Measurements from ENCODE around the gene MGST1. TPM values are rescaled to one million over a fixed set of nuclear protein-coding genes. Genes with fewer than 3 reads are reported as not detected.
A peak's percentile ranks its signal among the peaks of the same experiment; 100 is the strongest.

The MGST1 gene, protein sequence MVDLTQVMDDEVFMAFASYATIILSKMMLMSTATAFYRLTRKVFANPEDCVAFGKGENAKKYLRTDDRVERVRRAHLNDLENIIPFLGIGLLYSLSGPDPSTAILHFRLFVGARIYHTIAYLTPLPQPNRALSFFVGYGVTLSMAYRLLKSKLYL
- total RNA-seq = 100 to 1,000 TPM; 214 to 341 TPM
- long read RNA-seq, transcript MGST1-205 (4 exons, 914 nt) = major isoform, 25 of 31 reads
- long read RNA-seq, partial matches to known transcripts = 1 of 31 reads
- long read RNA-seq, other reads (novel, unspliced or antisense) = 3 of 31 reads

DNA sequence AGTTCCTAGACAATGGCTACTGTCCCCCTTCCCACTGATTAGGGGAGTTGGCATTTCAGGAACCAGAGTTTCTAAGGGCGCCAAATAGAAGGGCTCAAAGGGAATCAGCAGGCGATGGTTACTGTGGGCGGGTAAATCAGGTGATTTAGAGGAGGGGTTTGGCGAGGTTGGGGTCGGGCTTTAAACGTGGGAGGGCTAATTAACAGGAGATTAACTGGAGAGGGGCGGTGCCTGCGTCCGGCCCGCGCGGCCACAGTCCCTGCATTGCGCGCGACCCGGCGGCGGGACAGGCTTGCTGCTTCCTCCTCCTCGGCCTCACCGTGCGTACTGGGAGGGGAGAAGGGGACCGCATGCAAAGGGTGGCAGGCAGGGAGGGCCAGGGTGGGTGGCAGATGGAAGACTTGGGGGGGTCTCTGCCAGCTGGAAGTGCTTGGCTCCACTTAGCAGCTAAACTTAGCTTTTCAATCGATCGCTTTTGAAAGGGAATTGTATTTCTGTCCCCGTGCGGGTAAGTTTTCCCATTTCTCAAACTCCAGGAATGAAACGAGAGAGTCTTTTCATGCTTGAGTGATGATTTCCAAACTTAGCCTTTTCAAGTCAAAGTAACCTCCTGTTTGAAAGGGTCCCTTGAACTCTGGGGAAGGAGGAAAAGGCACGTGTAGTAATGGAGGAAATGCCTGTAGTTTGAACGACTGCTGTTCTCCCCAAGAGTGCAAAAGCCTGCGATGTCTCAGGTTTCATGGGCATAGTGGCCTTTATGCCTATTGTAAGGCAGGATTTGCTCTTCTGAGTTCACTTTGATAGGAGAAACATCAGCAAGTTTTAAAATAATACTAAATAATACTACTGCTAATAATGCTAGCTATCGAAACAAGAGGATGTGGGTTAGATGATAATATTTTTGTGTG is at the start of gene MGST1:
TSS of gene MGST1 (plus strand) at position 255 of the 908 bp plus-strand sequence. CDS start 6,608 bp downstream, outside the sequence.
- peak; percentile 75 for DNase-seq
- peak; percentile 82 to 84 for ATAC-seq
- intact Hi-C loops (cut with DNase I) = no loop called here

- ATAC-seq = peak in 1 of 2 donors; percentile 44
- intact Hi-C loops (cut with DNase I) = no loop called here
- DNase-seq = peak; percentile 23
These were observed 48.0 kb upstream of the MGST1 start for GRCh38 chr12:16299403-16299802.

DNA sequence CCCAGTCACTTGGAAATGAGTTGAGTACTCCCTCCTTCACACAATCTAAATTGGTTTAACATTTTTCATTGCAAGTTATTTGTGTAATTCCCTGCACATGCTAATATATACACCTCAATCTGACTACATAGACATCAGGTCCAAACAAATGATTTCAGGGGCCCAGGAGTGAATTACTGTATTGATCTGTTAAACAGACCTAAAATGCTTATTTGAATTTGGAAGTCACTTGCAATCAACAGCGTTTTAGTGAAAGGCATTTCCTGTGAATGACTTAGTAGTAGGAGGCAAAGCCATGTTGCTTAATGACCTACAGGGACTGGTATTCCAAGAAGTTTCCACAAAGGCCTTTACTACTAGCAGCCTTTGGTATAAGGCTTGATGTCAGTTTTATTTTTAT is 47.3 kb upstream of the MGST1 start:
- intact Hi-C loops (cut with DNase I) = no loop called here
- DNase-seq = no peak
- ATAC-seq = peak in 1 of 2 donors; percentile 70

DNA sequence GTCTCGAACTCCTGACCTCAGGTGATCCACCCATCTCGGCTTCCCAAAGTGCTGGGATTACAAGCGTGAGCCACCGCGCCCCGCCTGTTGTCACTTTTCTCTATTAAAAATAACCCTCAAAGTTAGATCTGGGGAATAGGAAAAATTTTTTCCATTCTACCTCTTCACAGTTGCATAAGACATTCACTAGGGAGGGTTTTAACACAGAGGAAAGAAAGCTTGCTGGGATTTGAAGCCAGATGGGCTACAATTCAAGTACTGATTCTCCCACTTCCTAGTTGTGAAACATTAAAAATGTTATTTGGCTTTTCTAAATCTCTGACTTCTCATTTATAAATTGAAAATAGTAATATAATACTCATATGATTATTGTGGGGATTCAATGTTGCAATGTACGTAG is 46.7 kb upstream of the MGST1 start:
- ATAC-seq = peak; percentile 79 to 87
- intact Hi-C loops (cut with DNase I) = no loop called here
- peak; percentile 25 for DNase-seq

GRCh38 chr12:16303939-16304338 is 43.5 kb upstream of the MGST1 start:
- DNase-seq (no peak), ATAC-seq (no peak)
- intact Hi-C loops (cut with DNase I) = no loop called here

DNA sequence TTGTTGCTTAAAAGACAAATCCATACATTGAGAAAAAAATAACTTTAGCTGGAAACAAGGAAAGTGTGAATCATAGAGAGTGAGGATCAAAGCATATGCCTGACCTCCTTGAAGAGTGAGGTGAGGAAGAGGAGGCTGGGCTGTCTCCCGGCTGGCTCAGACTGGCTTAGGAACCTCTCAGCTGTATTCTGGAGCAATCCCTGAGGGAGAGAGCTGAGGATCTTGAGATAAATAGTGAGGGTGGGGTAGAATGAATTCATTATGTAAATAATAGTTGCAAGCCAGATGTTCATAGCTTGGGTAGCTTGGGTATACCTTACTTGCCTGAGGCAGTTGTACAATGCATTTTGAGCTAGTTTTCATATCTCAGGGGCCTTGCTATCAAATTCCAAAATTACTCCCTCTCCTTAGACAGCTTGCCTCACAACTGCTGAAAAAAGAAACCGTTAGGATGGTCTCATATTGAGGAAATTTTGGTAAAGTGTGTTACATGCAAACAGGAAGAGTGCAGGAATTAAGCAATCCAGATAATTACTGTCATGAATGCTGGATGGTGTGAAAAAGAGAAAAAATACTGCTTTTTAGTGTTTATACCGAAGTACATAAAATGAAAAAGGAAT is 39.5 kb upstream of the MGST1 start:
- peak in 1 of 2 donors; percentile 62 for ATAC-seq
- no peak for DNase-seq
- intact Hi-C loops (cut with DNase I) = no loop called here

- intact Hi-C loops (cut with DNase I) = no loop called here
- no peak for ATAC-seq
- DNase-seq = no peak
These were observed 36.5 kb upstream of the MGST1 start for GRCh38 chr12:16310934-16311333.

DNA sequence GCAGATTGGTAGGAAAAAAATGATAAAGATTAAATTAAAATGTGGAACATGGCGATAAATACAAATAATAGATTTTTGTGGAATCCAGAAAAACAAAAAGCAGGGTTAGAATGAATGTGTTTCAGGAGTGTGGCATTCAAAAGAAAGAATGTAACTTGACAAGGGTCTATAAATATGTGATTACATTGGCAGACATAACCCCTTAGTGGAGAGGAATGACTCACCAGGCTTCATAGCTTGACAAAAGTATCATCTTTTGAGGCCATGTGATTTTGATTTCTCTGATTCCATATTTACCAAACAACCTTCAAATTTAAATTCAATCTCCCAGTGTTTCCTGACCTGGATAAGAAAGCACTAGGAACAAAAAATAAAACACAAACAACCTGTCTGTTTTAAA is 24.4 kb upstream of the MGST1 start:
- ATAC-seq (no peak), DNase-seq (no peak)
- intact Hi-C loops (cut with DNase I) = no loop called here

GRCh38 chr12:16323638-16324037 is 23.8 kb upstream of the MGST1 start:
- ATAC-seq (no peak), DNase-seq (no peak)
- intact Hi-C loops (cut with DNase I) = no loop called here

GRCh38 chr12:16324272-16324671 is 23.2 kb upstream of the MGST1 start:
- DNase-seq = no peak
- intact Hi-C loops (cut with DNase I) = no loop called here
- no peak for ATAC-seq

DNA sequence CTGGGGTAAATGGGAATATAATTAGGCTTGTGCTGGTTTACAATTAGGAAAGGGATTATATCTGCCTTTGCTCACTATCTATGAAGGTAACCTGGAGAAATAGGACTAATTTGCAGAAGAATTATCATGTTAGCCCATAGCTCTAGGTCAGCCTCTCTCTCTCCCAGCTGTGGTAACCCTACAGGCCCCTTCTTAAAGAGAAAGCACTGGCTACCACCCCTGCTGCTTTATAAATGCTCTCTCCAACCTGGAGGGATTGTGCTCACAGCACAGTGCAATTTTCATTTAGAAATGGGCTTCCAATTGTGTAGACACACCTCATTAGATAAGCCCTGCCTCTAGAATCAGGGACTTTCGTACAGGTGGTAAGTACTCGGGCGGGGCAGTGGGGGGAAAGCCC is 22.7 kb upstream of the MGST1 start:
- intact Hi-C loops (cut with DNase I) = no loop called here
- ATAC-seq (no peak), DNase-seq (no peak)

- DNase-seq (no peak), ATAC-seq (no peak)
- intact Hi-C loops (cut with DNase I) = no loop called here
These were observed 22.0 kb upstream of the MGST1 start for GRCh38 chr12:16325426-16325825.

GRCh38 chr12:16327963-16328362 is 19.5 kb upstream of the MGST1 start:
- intact Hi-C loops (cut with DNase I) = no loop called here

DNA sequence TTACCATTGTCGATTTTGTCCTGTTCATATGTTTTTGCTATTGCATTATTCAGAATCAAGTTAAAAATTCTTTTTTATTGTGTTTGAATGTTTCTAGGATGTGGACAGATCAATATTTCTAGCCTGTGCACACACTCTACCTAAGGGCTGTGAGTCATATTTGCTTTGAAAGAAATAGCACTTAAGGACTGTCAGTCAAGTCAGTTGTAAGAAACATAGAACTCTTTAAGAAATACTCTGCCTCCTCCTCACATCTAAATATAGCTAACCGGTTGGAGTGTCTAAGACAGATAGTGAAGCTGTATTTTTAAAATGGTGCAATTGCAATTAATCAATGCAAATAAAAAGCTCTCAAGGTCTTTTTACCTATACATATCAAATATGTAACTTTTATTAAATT is 17.9 kb upstream of the MGST1 start:
- intact Hi-C loops (cut with DNase I) = no loop called here
- no peak for ATAC-seq
- no peak for DNase-seq

More at GRCh38 chr12:16327963-16328362, 19.5 kb upstream of the MGST1 start:
- ATAC-seq (no peak), DNase-seq (no peak)

GRCh38 chr12:16330560-16330959 is 16.9 kb upstream of the MGST1 start:
- no peak for ATAC-seq
- intact Hi-C loops (cut with DNase I) = no loop called here
- DNase-seq = no peak

DNA sequence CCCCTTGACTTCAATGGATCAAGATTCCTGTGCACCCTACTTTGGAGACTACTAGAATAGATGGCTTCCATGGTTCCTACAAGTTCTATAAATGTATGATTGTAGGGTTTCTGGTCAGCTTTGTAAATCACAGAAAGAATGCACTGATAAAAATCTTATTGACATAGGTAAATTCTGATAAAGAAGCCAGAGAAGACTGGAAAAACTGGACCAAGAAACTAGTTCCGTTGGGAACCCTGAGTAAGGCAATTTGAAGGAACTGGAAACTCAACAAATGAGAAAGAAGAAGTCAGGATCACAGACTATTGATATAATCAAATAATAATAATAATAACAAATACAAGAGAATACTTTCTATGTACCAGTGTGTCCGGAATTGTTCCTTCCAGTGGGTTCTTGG is 15.4 kb upstream of the MGST1 start:
- intact Hi-C loops (cut with DNase I) = no loop called here
- no peak for ATAC-seq
- DNase-seq = no peak

DNA sequence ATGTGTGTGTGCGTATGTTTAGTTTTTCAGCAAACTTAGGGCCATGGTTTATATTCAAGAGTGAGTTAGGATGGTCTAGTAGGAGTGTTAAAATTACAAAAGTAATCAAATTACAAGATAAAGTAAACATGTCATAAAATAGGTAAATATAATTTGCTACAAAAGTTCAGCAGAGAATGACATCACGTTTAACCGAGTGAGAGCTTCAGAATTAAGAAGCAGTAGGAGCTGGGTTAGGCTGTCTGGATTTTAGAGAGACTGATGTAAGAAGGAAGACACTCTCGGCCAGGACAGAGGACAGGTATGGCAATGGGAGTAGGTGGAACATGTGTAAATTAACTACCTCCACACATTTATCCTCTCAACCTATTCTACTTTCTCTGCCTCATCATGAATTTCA is 11.6 kb upstream of the MGST1 start:
- intact Hi-C loops (cut with DNase I) = no loop called here
- no peak for ATAC-seq
- no peak for DNase-seq

GRCh38 chr12:16344269-16344668 is 3.2 kb upstream of the MGST1 start:
- intact Hi-C loops (cut with DNase I) = no loop called here
- DNase-seq = no peak
- ATAC-seq = no peak

GRCh38 chr12:16345105-16345504 is 2.3 kb upstream of the MGST1 start:
- intact Hi-C loops (cut with DNase I) = no loop called here
- ATAC-seq (no peak), DNase-seq (no peak)

DNA sequence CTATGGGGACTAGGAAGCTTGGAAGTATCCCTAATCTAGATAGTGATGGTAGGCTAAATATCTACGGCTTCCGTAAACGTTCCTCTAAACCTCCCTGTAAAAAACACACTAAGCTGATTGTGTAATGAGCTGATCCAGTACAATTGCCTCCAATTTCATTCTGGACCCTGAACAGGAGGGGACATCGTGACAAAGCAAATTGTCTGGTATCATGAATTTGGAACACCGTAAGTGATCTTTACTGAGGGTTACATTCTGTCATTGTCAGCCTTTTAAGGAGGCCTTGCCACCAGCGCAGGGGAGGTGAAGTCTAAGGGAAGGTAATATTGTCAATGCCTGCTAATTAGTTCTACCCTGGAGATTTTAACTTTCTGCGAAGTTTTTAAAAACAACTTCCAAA is 487 bp upstream of the MGST1 start:
- intact Hi-C loops (cut with DNase I) = no loop called here
- ATAC-seq = no peak
- no peak for DNase-seq

Data from left cardiac atrium (tissue), 4 donors.